GM21576 (cell line): ENCODE measurements around the gene GAS1.

Experiments
- ATAC-seq: cut with Tn5 transposase; IDR thresholded peaks from one replicate; pipeline ENCODE4 v1.9.1; 2021; ENCODE audit warnings: mild to moderate bottlenecking, moderate library complexity; ENCODE audit not compliant: unreplicated experiment

GAS1 gene

GRCh38 chr9:86965636-86966395, 18.5 kb upstream of the GAS1 start:
- ATAC-seq: no peak

- no peak for ATAC-seq
Observed at GRCh38 chr9:86962692-86963091, 15.4 kb upstream of the GAS1 start.

- no peak for ATAC-seq
Observed at GRCh38 chr9:86960938-86961337, 13.6 kb upstream of the GAS1 start.

- no peak for ATAC-seq
Observed at GRCh38 chr9:86958203-86958602, 10.9 kb upstream of the GAS1 start.

- ATAC-seq: no peak
Observed at GRCh38 chr9:86955561-86955960, 8.3 kb upstream of the GAS1 start.

- no peak for ATAC-seq
Observed at GRCh38 chr9:86955042-86955441, 7.7 kb upstream of the GAS1 start.

- no peak for ATAC-seq
Observed at GRCh38 chr9:86953181-86953580, 5.9 kb upstream of the GAS1 start.

- peak; percentile 77 for ATAC-seq
Observed at GRCh38 chr9:86948074-86948929, 996 bp upstream of the GAS1 start.

GRCh38 chr9:86946201-86947145, 833 bp downstream of the GAS1 start:
- ATAC-seq: no peak

- ATAC-seq: no peak
Observed at GRCh38 chr9:86945728-86946200, 1.5 kb downstream of the GAS1 start.

GRCh38 chr9:86944796-86945727, 2.2 kb downstream of the GAS1 start:
- ATAC-seq: no peak

GRCh38 chr9:86943201-86944113, 3.8 kb downstream of the GAS1 start:
- ATAC-seq: no peak

GRCh38 chr9:86942281-86943200, 4.8 kb downstream of the GAS1 start:
- no peak for ATAC-seq

GRCh38 chr9:86941197-86941596, 6.1 kb downstream of the GAS1 start:
- no peak for ATAC-seq

- ATAC-seq: no peak
Observed at GRCh38 chr9:86940774-86941173, 6.5 kb downstream of the GAS1 start.

- no peak for ATAC-seq
Observed at GRCh38 chr9:86939891-86940290, 7.4 kb downstream of the GAS1 start.

- no peak for ATAC-seq
Observed at GRCh38 chr9:86939321-86939720, 8.0 kb downstream of the GAS1 start.

- no peak for ATAC-seq
Observed at GRCh38 chr9:86938780-86939179, 8.5 kb downstream of the GAS1 start.
